GM12892 (cell line): Measurements from ENCODE around the gene SLC2A4.

Experiments
- POLR2A ChIP-seq: IDR thresholded peaks from 2 replicates; pipeline ENCODE4 v1.6.1; 2011; ENCODE audit warnings: low read depth, low read length, control low read depth
- POLR2AphosphoS5 ChIP-seq: IDR thresholded peaks from 2 replicates; pipeline ENCODE4 v1.6.1; 2011; ENCODE audit warnings: low read depth, low read length, control low read depth
- TAF1 ChIP-seq: IDR thresholded peaks from 2 replicates; pipeline ENCODE4 v1.6.1; 2011; ENCODE audit warnings: low read depth, mild to moderate bottlenecking, control low read depth, low read length, borderline replicate concordance

- peak; percentile 93 for TF ChIP-seq POLR2AphosphoS5
- TF ChIP-seq TAF1, result no peak
- TF ChIP-seq POLR2A, result peak; percentile 87
Observed at GRCh38 chr17:7234083-7234951, 47.2 kb upstream of the SLC2A4 start, which contains the start of gene DVL2.
